Measurements from ENCODE around the gene CWC15. TPM values are rescaled to one million over a fixed set of nuclear protein-coding genes. Genes with fewer than 3 reads are reported as not detected.
"Not testable (repeated sequence)": the region's sequence is repeated elsewhere in the genome, so short reads cannot be mapped to it uniquely, and the experiment has no call there.

The CWC15 gene
- total and polyA plus RNA-seq, 9 of the 15 experiments (the other 6 are each of a cell fraction or from before 2014, with no cell fraction given) = 47.3 to 168 (median 89.2) TPM

- not testable (repeated sequence) for H3K27me3 ChIP-seq (ENCODE audit: control insufficient read depth in 2 of 2, insufficient read depth in 2 of 2, low read length in 2 of 2); FAIRE-seq
These were observed 48.1 kb upstream of the CWC15 start for GRCh38 chr11:95021468-95021867.

GRCh38 chr11:95016139-95016538, 42.8 kb upstream of the CWC15 start:
- intact Hi-C loops (cut with micrococcal nuclease) = no loop called here
- Histone ChIP-seq H4K20me1 (replicated peaks; ENCODE audit: control insufficient read depth, insufficient read depth, low read length) (no peaks in the 10 kb centered on the region), H3K9me1 (ENCODE audit: control insufficient read depth, insufficient read depth, low read length) (no peaks in the 10 kb centered on the region), H3K4me3 (no peak overlapping the region), H3K79me2 (ENCODE audit: control insufficient read depth, insufficient read depth, low read length) (no peaks in the 10 kb centered on the region), H3K4me1 (replicated peaks in 1 of 2; ENCODE audit: control insufficient read depth in 2 of 2, insufficient read depth in 2 of 2, low read length in 2 of 2) (no peaks in the 10 kb centered on the region; a peak in 2 of 5 replicates), H3K36me3 (ENCODE audit: control insufficient read depth, insufficient read depth, low read length) (no peaks in the 10 kb centered on the region), H2AFZ (ENCODE audit: low read depth, low read length) (peak overlapping the region; percentile 15; the same call in 1 of the 2 replicates), H3K9me3 (replicated peaks; ENCODE audit: control insufficient read depth, insufficient read depth, low read depth, low read length) (no peaks in the 10 kb centered on the region), H3K27ac (ENCODE audit: extremely low read depth, low read depth, low read length) (no peak overlapping the region), H3K9ac (ENCODE audit: insufficient read depth in 1 of 2, low read depth in 2 of 2, low read length in 2 of 2) (no peak overlapping the region), H3K27me3 (ENCODE audit: control insufficient read depth in 2 of 2, insufficient read depth in 2 of 2, low read length in 2 of 2) (peaks cover 0 to 16% of the 10 kb centered on the region in 2 experiments; a peak in 2 of 5 replicates), H3K4me2 (ENCODE audit: insufficient read depth, low read length) (no peak overlapping the region)
- no peak for DNase-seq (ENCODE audit: extremely low read depth in 1 of 4, low spot score in 3 of 4)
- WGBS (ENCODE audit: insufficient coverage, low coverage, missing lambda C conversion rate) = 6% methylated on average over 2 of the region's 2 CpGs
- FAIRE-seq = no peak
- 0 out of 2 replicates have a peak, but pooled peaks have one; percentile 7 for TF ChIP-seq NFE2 (IDR thresholded peaks at IDR 0.05; ENCODE audit: low read depth)
- TF ChIP-seq ZNF3 (CRISPR knock-in tag; IDR thresholded peaks at IDR 0.05) = no peak
- peak in 1 of 2 experiments; percentile 78 for TF ChIP-seq AFF1 (IDR thresholded peaks at IDR 0.05; ENCODE audit: low read depth in 1 of 2, partially characterized antibody in 2 of 2)
- no peak for TF ChIP-seq NKRF (IDR thresholded peaks at IDR 0.05; ENCODE audit: borderline replicate concordance)
- no peak for TF ChIP-seq LEF1 (IDR thresholded peaks at IDR 0.05)
- TF ChIP-seq ELF4 (CRISPR knock-in tag; IDR thresholded peaks at IDR 0.05) = no peak
- POLR2A ChIA-PET = no interaction called here
- no peak for ATAC-seq
- in situ Hi-C loops (cut with MboI) = no loop called here
- no TSS peak for BruUV-seq (replicated peaks)
- CTCF ChIA-PET (ENCODE audit: low intra/inter-chr PET ratio) = no interaction called here

More at GRCh38 chr11:95021468-95021867, 48.1 kb upstream of the CWC15 start:
- CTCF ChIA-PET (ENCODE audit: low intra/inter-chr PET ratio); H4K20me1 ChIP-seq (replicated peaks; ENCODE audit: control insufficient read depth, insufficient read depth, low read length); intact Hi-C loops (cut with micrococcal nuclease); in situ Hi-C loops (cut with MboI); H2AFZ ChIP-seq (ENCODE audit: low read depth, low read length); BruUV-seq (replicated peaks); H3K9me1 ChIP-seq (ENCODE audit: control insufficient read depth, insufficient read depth, low read length); H3K79me2 ChIP-seq (ENCODE audit: control insufficient read depth, insufficient read depth, low read length); ATAC-seq; DNase-seq (ENCODE audit: extremely low read depth in 1 of 4, low spot score in 3 of 4); H3K9ac ChIP-seq (ENCODE audit: insufficient read depth in 1 of 2, low read depth in 2 of 2, low read length in 2 of 2); H3K4me3 ChIP-seq; H3K9me3 ChIP-seq (replicated peaks; ENCODE audit: control insufficient read depth, insufficient read depth, low read depth, low read length); H3K4me2 ChIP-seq (ENCODE audit: insufficient read depth, low read length); H3K4me1 ChIP-seq (replicated peaks in 1 of 2; ENCODE audit: control insufficient read depth in 2 of 2, insufficient read depth in 2 of 2, low read length in 2 of 2); H3K27ac ChIP-seq (ENCODE audit: extremely low read depth, low read depth, low read length); H3K36me3 ChIP-seq (ENCODE audit: control insufficient read depth, insufficient read depth, low read length): not testable (repeated sequence)
- POLR2A ChIA-PET = interaction anchor here (1.2 kb wide), 1 partner anchor 46 kb away, joined by 3 read pairs; the partner anchor contains the start of gene SRSF8
- 15% methylated on average over 4 of the region's 5 CpGs for WGBS (ENCODE audit: insufficient coverage, low coverage, missing lambda C conversion rate)
